ENCODE data around the gene TXNDC2. TPM values are rescaled to one million over a fixed set of nuclear protein-coding genes. Genes with fewer than 3 reads are reported as not detected.

The TXNDC2 gene
- total and polyA plus RNA-seq, 9 of the 15 experiments (the other 6 are each of a cell fraction or from before 2014, with no cell fraction given) = 1.2 to 4.9 (median 2.3) TPM

DNA sequence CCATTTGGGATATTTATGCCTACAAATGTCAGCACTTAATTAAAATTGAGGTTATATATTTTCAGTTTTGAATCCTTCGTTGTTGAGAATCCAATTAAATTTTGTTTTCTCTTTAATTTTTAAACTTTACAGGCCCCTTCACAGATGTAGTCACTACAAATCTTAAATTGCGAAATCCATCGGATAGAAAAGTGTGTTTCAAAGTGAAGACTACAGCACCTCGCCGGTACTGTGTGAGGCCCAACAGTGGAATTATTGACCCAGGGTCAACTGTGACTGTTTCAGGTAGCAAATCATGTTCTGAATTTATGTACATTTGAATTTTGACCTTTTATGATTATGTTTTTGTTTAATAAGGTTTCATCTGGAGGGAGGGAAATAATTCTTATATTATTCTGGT, 45.9 kb downstream of the TXNDC2 start:
- H3K79me2 ChIP-seq (ENCODE audit: control insufficient read depth, insufficient read depth, low read length) = peaks cover 99% of the 10 kb centered on the region
- H3K9me1 ChIP-seq (ENCODE audit: control insufficient read depth, insufficient read depth, low read length) = no peaks in the 10 kb centered on the region
- H4K20me1 ChIP-seq (replicated peaks; ENCODE audit: control insufficient read depth, insufficient read depth, low read length) = peaks cover 10% of the 10 kb centered on the region
- ATAC-seq = no peak
- 66% methylated on average over 5 of the region's 5 CpGs for WGBS (ENCODE audit: insufficient coverage, low coverage, missing lambda C conversion rate)
- H2AFZ ChIP-seq (ENCODE audit: low read depth, low read length) = no peak overlapping the region
- no TSS peak for BruUV-seq (replicated peaks)
- H3K9me3 ChIP-seq (replicated peaks; ENCODE audit: control insufficient read depth, insufficient read depth, low read depth, low read length) = no peaks in the 10 kb centered on the region; the same call in 1 of the 2 replicates
- H3K36me3 ChIP-seq (ENCODE audit: control insufficient read depth, insufficient read depth, low read length) = peaks cover 69% of the 10 kb centered on the region
- peaks cover 4 to 45% of the 10 kb centered on the region in 2 experiments; a peak in 4 of 5 replicates for H3K4me1 ChIP-seq (replicated peaks in 1 of 2; ENCODE audit: control insufficient read depth in 2 of 2, insufficient read depth in 2 of 2, low read length in 2 of 2)
- CTCF ChIA-PET (ENCODE audit: low intra/inter-chr PET ratio) = no interaction called here
- POLR2A ChIA-PET = interaction anchor here (2.6 kb wide), 1 partner anchor 11 kb away, joined by 10 read pairs; no protein-coding TSS in a partner anchor
- H3K9ac ChIP-seq (ENCODE audit: insufficient read depth in 1 of 2, low read depth in 2 of 2, low read length in 2 of 2) = no peak overlapping the region
- intact Hi-C loops (cut with micrococcal nuclease) = no loop called here
- no peaks in the 10 kb centered on the region for H3K27me3 ChIP-seq (ENCODE audit: control insufficient read depth in 2 of 2, insufficient read depth in 2 of 2, low read length in 2 of 2)
- peak overlapping the region; percentile 69; the same call in 1 of the 3 replicates for H3K27ac ChIP-seq (ENCODE audit: extremely low read depth, low read depth, low read length)
- no peak for DNase-seq (ENCODE audit: extremely low read depth in 1 of 4, low spot score in 3 of 4)
- no peak overlapping the region for H3K4me3 ChIP-seq
- FAIRE-seq = peak; percentile 40
- no peak for TF ChIP-seq SRSF3 (IDR thresholded peaks at IDR 0.05; ENCODE audit: insufficient read depth, low read length)
- TF ChIP-seq, protein P1, sequence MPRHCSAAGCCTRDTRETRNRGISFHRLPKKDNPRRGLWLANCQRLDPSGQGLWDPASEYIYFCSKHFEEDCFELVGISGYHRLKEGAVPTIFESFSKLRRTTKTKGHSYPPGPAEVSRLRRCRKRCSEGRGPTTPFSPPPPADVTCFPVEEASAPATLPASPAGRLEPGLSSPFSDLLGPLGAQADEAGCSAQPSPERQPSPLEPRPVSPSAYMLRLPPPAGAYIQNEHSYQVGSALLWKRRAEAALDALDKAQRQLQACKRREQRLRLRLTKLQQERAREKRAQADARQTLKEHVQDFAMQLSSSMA (CRISPR knock-in tag; IDR thresholded peaks at IDR 0.05) = no peak
- 0 out of 2 replicates have a peak, but pooled peaks have one; percentile 59 for TF ChIP-seq CEBPG (CRISPR knock-in tag; IDR thresholded peaks at IDR 0.05)
- peak; percentile 67 to 95 for TF ChIP-seq CEBPG (tag; conservative IDR thresholded peaks at IDR 0.05 in 1 of 2, IDR thresholded peaks at IDR 0.05 in 1 of 2)
- no peak for TF ChIP-seq ILF3 (IDR thresholded peaks at IDR 0.05; ENCODE audit: borderline replicate concordance)
- TF ChIP-seq ZNF583 (CRISPR knock-in tag; IDR thresholded peaks at IDR 0.05) = no peak
- TF ChIP-seq CEBPB (tag; IDR thresholded peaks at IDR 0.05) = peak; percentile 97
- TF ChIP-seq POLR2A (conservative IDR thresholded peaks at IDR 0.05) = 0 out of 2 replicates have a peak, but pooled peaks have one; percentile 8
- no peak for TF ChIP-seq ZNF766 (CRISPR knock-in tag; conservative IDR thresholded peaks at IDR 0.05)
- TF ChIP-seq, protein P2, sequence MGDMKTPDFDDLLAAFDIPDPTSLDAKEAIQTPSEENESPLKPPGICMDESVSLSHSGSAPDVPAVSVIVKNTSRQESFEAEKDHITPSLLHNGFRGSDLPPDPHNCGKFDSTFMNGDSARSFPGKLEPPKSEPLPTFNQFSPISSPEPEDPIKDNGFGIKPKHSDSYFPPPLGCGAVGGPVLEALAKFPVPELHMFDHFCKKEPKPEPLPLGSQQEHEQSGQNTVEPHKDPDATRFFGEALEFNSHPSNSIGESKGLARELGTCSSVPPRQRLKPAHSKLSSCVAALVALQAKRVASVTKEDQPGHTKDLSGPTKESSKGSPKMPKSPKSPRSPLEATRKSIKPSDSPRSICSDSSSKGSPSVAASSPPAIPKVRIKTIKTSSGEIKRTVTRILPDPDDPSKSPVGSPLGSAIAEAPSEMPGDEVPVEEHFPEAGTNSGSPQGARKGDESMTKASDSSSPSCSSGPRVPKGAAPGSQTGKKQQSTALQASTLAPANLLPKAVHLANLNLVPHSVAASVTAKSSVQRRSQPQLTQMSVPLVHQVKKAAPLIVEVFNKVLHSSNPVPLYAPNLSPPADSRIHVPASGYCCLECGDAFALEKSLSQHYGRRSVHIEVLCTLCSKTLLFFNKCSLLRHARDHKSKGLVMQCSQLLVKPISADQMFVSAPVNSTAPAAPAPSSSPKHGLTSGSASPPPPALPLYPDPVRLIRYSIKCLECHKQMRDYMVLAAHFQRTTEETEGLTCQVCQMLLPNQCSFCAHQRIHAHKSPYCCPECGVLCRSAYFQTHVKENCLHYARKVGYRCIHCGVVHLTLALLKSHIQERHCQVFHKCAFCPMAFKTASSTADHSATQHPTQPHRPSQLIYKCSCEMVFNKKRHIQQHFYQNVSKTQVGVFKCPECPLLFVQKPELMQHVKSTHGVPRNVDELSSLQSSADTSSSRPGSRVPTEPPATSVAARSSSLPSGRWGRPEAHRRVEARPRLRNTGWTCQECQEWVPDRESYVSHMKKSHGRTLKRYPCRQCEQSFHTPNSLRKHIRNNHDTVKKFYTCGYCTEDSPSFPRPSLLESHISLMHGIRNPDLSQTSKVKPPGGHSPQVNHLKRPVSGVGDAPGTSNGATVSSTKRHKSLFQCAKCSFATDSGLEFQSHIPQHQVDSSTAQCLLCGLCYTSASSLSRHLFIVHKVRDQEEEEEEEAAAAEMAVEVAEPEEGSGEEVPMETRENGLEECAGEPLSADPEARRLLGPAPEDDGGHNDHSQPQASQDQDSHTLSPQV (IDR thresholded peaks at IDR 0.05) = no peak
- in situ Hi-C loops (cut with MboI) = no loop called here
- no peak overlapping the region for H3K4me2 ChIP-seq (ENCODE audit: insufficient read depth, low read length)

Measured in K562 (cell line).